ENCODE measurements around the gene SLC22A1. TPM values are rescaled to one million over a fixed set of nuclear protein-coding genes. Genes with fewer than 3 reads are reported as not detected.
"Not testable (repeated sequence)": the region's sequence is repeated elsewhere in the genome, so short reads cannot be mapped to it uniquely, and the experiment has no call there.

Gene SLC22A1
- polyA plus RNA-seq, 1 of the 3 experiments (the other 2 are of a cell fraction), result 0.20 TPM

GRCh38 chr6:160089534-160089897 lies 32.1 kb upstream of the SLC22A1 start:
- no peak for TF ChIP-seq RAD21 (IDR thresholded peaks at IDR 0.05; ENCODE audit: low read length)
- no peak for TF ChIP-seq ELF1 (IDR thresholded peaks at IDR 0.05)
- no peak for TF ChIP-seq TCF12 (IDR thresholded peaks at IDR 0.05)
- TF ChIP-seq MEF2A (IDR thresholded peaks at IDR 0.05; ENCODE audit: borderline replicate concordance, low read depth), result no peak
- Histone ChIP-seq H3K27ac (ENCODE audit: low read depth in 2 of 2, low read length in 1 of 2) (no peak overlapping the region), H3K36me3 (replicated peaks in 1 of 2; ENCODE audit: control insufficient read depth in 1 of 2, insufficient read depth in 2 of 2, low read length in 1 of 2) (peaks cover 35 to 80% of the 10 kb centered on the region in 2 experiments), H4K20me1 (ENCODE audit: insufficient read depth) (0 out of 2 replicates have a peak, but pooled peaks cover 3% of the 10 kb centered on the region), H3K9ac (no peak overlapping the region), H3K4me3 (ENCODE audit: low read depth in 2 of 2, low read length in 1 of 2) (no peak overlapping the region), H3K4me1 (ENCODE audit: control insufficient read depth in 1 of 2, insufficient read depth in 2 of 2, low read depth in 1 of 2, low read length in 1 of 2) (no peaks in the 10 kb centered on the region; a peak in 1 of 4 replicates), H3K27me3 (ENCODE audit: insufficient read depth) (no peaks in the 10 kb centered on the region), H3K9me3 (no peaks in the 10 kb centered on the region), H3K9me2 (no peaks in the 10 kb centered on the region), H3K79me2 (ENCODE audit: insufficient read depth) (no peaks in the 10 kb centered on the region), H3F3A (replicated peaks; ENCODE audit: insufficient read depth) (no peaks in the 10 kb centered on the region), H3K4me2 (no peak overlapping the region), H2AFZ (ENCODE audit: low read depth) (no peak overlapping the region)
- ChIA-PET CTCF (interaction anchor here (1.7 to 3.1 kb wide), 3 partner anchors 9 to 366 kb away, joined by 6 to 28 read pairs (median 14); no protein-coding TSS in a partner anchor), POLR2A (no interaction called here)
- 100% methylated on average over 4 of the region's 7 CpGs for WGBS (ENCODE audit: low lambda C conversion rate)
- DNase-seq, result no peak

DNA sequence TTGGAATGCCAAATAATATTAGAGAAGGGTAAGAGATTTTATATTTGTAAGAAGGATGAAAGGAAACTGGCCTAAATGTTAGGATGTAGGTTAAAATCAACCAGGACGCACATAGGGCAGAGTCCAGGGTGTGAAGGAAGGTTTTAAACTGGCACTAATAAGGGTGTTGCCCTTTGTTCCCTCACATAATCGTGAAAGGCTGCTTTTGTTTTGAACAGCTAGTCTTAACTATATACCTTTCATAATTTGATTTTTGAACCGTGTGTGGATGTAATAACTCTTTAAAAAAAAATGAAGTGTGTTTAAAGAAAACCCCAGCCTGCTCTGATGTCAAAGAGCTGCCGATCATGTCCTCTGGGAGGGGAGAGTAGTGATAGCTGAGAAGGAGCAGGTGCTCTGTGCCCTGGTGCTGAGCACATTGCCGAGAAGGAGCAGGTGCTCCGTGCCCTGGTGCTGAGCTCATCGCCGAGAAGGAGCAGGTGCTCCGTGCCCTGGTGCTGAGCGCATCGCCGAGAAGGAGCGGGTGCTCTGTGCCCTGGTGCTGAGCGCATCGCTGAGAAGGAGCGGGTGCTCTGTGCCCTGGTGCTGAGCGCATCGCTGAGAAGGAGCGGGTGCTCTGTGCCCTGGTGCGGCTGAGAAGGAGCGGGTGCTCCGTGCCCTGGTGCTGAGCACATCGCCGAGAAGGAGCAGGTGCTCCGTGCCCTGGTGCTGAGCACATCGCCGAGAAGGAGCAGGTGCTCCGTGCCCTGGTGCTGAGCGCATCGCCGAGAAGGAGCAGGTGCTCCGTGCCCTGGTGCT lies 31.0 kb upstream of the SLC22A1 start:
- peaks cover 24 to 77% of the 10 kb centered on the region in 2 experiments for H3K36me3 ChIP-seq (replicated peaks in 1 of 2; ENCODE audit: control insufficient read depth in 1 of 2, insufficient read depth in 2 of 2, low read length in 1 of 2)
- H3K27me3 ChIP-seq (ENCODE audit: insufficient read depth); H4K20me1 ChIP-seq (ENCODE audit: insufficient read depth); H3F3A ChIP-seq (replicated peaks; ENCODE audit: insufficient read depth); H3K4me3 ChIP-seq (ENCODE audit: low read depth in 2 of 2, low read length in 1 of 2); H3K9ac ChIP-seq; H3K4me2 ChIP-seq; H3K9me2 ChIP-seq; H3K79me2 ChIP-seq (ENCODE audit: insufficient read depth); H3K4me1 ChIP-seq (ENCODE audit: control insufficient read depth in 1 of 2, insufficient read depth in 2 of 2, low read depth in 1 of 2, low read length in 1 of 2); POLR2A ChIA-PET; H3K27ac ChIP-seq (ENCODE audit: low read depth in 2 of 2, low read length in 1 of 2); H2AFZ ChIP-seq (ENCODE audit: low read depth); H3K9me3 ChIP-seq; DNase-seq: not testable (repeated sequence)
- CTCF ChIA-PET, result interaction anchor here (3.1 kb wide), 1 partner anchor 365 kb away, joined by 14 read pairs; no protein-coding TSS in a partner anchor
- WGBS (ENCODE audit: low lambda C conversion rate), result 92% methylated on average over 27 of the region's 32 CpGs

GRCh38 chr6:160092176-160092575 lies 29.4 kb upstream of the SLC22A1 start:
- WGBS (ENCODE audit: low lambda C conversion rate), result 93% methylated on average over 5 of the region's 6 CpGs
- H3K4me3 ChIP-seq (ENCODE audit: low read depth in 2 of 2, low read length in 1 of 2); H3F3A ChIP-seq (replicated peaks; ENCODE audit: insufficient read depth); H3K9ac ChIP-seq; H3K9me2 ChIP-seq; H2AFZ ChIP-seq (ENCODE audit: low read depth); H3K4me2 ChIP-seq; DNase-seq; POLR2A ChIA-PET; H3K27me3 ChIP-seq (ENCODE audit: insufficient read depth); H3K27ac ChIP-seq (ENCODE audit: low read depth in 2 of 2, low read length in 1 of 2); H3K9me3 ChIP-seq; H3K79me2 ChIP-seq (ENCODE audit: insufficient read depth); H4K20me1 ChIP-seq (ENCODE audit: insufficient read depth); H3K4me1 ChIP-seq (ENCODE audit: control insufficient read depth in 1 of 2, insufficient read depth in 2 of 2, low read depth in 1 of 2, low read length in 1 of 2): not testable (repeated sequence)
- peaks cover 31 to 73% of the 10 kb centered on the region in 2 experiments for H3K36me3 ChIP-seq (replicated peaks in 1 of 2; ENCODE audit: control insufficient read depth in 1 of 2, insufficient read depth in 2 of 2, low read length in 1 of 2)
- CTCF ChIA-PET, result interaction anchor here (0.8 to 1.1 kb wide), 3 partner anchors 10 to 363 kb away, joined by 3 read pairs; no protein-coding TSS in a partner anchor

- 73% methylated on average over 7 of the region's 10 CpGs for WGBS (ENCODE audit: low lambda C conversion rate)
- H2AFZ ChIP-seq (ENCODE audit: low read depth), result no peak overlapping the region
- H3K79me2 ChIP-seq (ENCODE audit: insufficient read depth), result no peaks in the 10 kb centered on the region
- POLR2A ChIA-PET, result no interaction called here
- no peak overlapping the region for H3K27ac ChIP-seq (ENCODE audit: low read depth in 2 of 2, low read length in 1 of 2)
- TF ChIP-seq POLR2AphosphoS5 (IDR thresholded peaks at IDR 0.05; ENCODE audit: low read depth, low read length), result no peak
- TF ChIP-seq EZH2phosphoT487 (IDR thresholded peaks at IDR 0.05; ENCODE audit: borderline replicate concordance, low read depth), result no peak
- no peak overlapping the region for H3K4me2 ChIP-seq
- H3K9me2 ChIP-seq, result no peaks in the 10 kb centered on the region
- peaks cover 31 to 72% of the 10 kb centered on the region in 2 experiments for H3K36me3 ChIP-seq (replicated peaks in 1 of 2; ENCODE audit: control insufficient read depth in 1 of 2, insufficient read depth in 2 of 2, low read length in 1 of 2)
- no peak overlapping the region for H3K9ac ChIP-seq
- no peaks in the 10 kb centered on the region for H3K27me3 ChIP-seq (ENCODE audit: insufficient read depth)
- no peaks in the 10 kb centered on the region; a peak in 1 of 4 replicates for H3K4me1 ChIP-seq (ENCODE audit: control insufficient read depth in 1 of 2, insufficient read depth in 2 of 2, low read depth in 1 of 2, low read length in 1 of 2)
- no peaks in the 10 kb centered on the region for H3F3A ChIP-seq (replicated peaks; ENCODE audit: insufficient read depth)
- CTCF ChIA-PET, result interaction anchor here (0.8 to 1.1 kb wide), 3 partner anchors 10 to 363 kb away, joined by 3 read pairs; no protein-coding TSS in a partner anchor
- DNase-seq, result no peak
- no peaks in the 10 kb centered on the region for H3K9me3 ChIP-seq
- no peak overlapping the region for H3K4me3 ChIP-seq (ENCODE audit: low read depth in 2 of 2, low read length in 1 of 2)
- 0 out of 2 replicates have a peak, but pooled peaks cover 3% of the 10 kb centered on the region for H4K20me1 ChIP-seq (ENCODE audit: insufficient read depth)
Observed at GRCh38 chr6:160092602-160093001, 29.0 kb upstream of the SLC22A1 start.
